ENCODE measurements around the gene RAB18.

DNA sequence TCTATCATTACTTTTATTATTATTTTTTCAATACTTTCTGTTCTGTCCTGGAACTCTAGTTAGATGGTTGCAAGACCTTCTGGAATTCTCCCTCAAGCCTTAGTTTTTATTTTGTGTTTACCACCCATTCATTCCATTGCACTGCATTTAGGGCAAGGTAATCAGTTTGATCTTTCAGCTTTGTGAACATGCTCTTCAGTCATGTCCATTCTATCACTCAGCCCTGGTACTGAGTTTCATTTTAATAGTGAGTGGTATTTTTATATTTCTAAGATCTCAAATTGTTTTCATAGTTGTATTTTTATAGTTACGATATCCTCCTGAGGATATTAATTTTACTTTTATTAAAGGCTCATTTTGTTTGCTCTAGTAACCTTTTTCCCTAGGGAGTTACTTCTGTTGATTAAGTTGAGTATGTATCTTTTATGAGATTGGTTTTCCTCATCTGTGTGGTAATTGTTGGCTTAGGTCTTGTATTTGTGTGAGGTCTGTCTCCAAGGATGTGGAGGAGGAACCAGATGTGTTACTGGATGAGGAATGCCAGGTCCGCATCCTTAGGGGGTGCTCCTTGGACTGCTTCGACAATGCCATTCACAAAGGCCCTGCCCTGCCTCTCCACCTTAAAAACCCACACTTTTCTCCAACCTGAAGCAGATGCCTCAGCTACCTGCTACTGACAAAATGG, 46.7 kb upstream of the RAB18 start:
- TF ChIP-seq, protein P1, sequence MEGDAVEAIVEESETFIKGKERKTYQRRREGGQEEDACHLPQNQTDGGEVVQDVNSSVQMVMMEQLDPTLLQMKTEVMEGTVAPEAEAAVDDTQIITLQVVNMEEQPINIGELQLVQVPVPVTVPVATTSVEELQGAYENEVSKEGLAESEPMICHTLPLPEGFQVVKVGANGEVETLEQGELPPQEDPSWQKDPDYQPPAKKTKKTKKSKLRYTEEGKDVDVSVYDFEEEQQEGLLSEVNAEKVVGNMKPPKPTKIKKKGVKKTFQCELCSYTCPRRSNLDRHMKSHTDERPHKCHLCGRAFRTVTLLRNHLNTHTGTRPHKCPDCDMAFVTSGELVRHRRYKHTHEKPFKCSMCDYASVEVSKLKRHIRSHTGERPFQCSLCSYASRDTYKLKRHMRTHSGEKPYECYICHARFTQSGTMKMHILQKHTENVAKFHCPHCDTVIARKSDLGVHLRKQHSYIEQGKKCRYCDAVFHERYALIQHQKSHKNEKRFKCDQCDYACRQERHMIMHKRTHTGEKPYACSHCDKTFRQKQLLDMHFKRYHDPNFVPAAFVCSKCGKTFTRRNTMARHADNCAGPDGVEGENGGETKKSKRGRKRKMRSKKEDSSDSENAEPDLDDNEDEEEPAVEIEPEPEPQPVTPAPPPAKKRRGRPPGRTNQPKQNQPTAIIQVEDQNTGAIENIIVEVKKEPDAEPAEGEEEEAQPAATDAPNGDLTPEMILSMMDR (conservative IDR thresholded peaks at IDR 0.05; ENCODE audit: low read length), result no peak
- no peak for TF ChIP-seq EZH2phosphoT487 (IDR thresholded peaks at IDR 0.05; ENCODE audit: borderline replicate concordance)
